Retina (tissue), 1 donor: Measurements from ENCODE around the gene SETBP1.

Experiments used
- DNase-seq: peaks from one replicate; pipeline ENCODE4 v3.0.0-alpha.2; 2016

The SETBP1 gene

DNA sequence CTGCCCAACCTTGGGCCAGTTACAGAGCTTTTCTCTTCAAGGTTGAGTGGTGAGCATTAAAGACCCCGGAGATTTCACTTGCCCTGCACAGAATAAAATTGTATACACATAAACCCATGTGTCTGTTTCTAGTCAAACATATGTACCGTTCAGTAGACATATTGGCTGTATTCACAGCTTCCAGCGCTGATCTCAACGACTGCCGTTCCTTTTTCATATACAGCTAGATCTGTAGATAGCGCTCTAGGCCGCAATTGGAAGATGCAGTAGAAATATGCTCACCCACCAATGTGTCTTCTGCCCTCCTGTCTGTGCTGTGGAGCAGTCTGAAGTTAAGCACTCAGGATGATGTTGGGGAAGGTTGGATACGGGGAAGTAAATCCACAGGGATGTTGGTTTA is 317.7 kb downstream of the SETBP1 start:
- DNase-seq = no peak

- DNase-seq = no peak
Observed at GRCh38 chr18:45004546-45005080, 323.9 kb downstream of the SETBP1 start.

DNA sequence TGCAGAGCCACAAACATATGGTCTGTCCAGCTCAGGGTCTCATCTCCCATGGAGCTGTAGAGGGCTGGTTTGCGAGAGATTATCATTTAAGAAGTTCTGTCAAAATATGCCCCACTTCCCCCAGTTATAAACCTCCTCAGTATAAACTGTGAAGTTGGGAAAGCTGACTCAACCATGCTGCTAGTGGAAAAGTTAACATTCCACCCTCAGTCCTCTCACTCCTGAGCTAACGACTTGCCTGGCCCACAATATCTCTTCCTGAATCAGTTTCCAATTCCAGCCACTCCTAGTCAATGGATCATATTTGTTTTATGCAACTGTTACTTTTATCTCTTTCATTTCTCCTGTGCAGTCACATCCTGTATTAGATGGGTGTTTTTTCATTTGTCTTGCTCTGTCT is 326.2 kb downstream of the SETBP1 start:
- DNase-seq = no peak

DNA sequence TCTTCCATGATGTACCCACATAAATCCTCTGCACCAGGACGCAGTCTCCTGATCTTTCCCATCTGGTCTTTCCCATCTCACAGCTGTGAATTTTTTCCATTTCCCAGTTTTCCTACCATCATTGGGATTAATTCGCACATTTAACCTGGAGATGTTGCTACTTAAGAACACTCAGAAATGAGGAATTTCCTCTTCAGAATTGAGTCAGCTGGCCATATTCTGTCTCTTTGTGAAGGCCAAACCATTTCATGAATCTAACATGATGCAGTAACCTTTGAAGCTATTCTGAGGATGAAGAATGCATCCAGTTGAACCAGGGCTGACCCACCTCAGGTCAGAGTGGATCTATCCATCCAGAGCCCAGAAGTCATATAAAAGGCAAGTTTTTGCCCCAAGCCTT is 326.8 kb downstream of the SETBP1 start:
- no peak for DNase-seq

- no peak for DNase-seq
Observed at GRCh38 chr18:45008694-45009413, 328.2 kb downstream of the SETBP1 start.

DNA sequence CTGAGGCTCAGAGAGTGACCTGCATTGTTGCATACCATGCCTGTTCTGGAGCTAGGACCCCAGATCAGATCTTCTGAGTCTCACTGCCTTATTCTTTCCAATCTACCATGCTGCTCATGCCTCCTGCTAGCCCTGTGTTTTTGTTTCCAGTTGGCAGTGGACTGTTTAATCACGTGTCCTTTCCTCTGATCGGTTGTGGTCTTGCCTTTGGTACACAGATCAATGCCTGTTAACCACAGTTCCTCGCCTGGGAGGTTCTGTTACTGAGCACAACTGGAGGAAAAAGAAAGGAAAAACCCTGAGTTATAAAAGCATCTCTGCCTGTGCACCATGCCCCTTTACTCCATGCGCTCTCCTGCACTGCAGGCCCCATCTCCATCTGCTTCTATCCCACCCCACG is 329.1 kb downstream of the SETBP1 start:
- DNase-seq = no peak

DNA sequence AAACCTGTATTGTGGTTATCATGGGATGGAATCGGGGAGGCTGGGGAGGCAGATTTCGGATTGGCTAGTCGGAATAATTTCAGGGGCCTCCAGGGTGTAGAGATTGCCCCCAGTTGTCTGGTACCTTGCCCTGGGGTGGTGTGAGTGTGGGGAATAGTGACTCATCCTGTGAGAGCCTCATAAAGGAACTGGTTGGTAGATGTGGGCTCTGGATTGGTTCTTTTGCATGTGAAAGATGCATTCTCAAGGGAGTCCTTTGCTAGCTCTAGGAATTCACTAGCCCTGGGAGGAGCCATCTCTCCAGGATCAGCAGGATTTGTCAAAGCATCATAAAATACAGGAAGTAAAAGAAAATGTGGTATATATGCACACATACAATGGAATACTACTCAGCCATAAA is 331.6 kb downstream of the SETBP1 start:
- no peak for DNase-seq

DNA sequence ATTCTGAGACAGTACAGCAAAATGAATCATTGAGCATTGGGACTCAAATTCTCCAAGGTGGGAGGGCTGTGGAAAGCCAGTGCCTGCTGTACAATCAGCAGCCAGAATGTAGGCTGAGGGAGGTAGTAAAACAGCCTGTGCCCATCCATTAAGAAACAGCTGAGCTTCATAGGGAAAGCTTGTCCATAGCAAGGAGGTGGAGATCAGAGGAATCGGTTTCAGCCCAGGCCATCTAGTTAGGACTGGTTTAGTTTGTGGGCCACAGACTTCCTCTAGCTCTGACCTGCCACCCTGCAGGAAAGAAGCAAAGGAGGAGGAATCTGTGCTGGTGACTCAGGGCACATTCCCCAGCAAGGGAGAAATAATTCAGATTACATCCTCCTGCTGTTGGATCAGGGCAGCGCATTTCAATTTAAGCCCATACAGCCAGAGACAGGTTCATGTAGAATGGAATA is 333.4 kb downstream of the SETBP1 start:
- DNase-seq = peak; percentile 28

DNA sequence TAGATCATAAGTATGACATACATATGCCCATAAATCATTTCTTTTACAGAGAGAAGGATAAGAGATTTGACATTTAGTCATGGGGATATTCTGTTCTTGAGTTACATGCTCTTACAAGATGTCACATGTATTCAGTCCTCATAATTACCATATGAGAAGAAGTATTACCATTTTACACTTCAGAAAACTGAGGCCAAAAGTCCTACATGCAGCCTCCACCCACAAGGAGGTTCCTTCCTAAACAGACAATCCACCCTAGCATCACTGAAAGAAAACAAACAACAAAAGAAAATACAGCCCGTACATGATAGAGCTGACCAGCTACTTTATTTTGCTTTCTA is 335.1 kb downstream of the SETBP1 start:
- DNase-seq = no peak

GRCh38 chr18:45019469-45019868 is 338.8 kb downstream of the SETBP1 start:
- no peak for DNase-seq

DNA sequence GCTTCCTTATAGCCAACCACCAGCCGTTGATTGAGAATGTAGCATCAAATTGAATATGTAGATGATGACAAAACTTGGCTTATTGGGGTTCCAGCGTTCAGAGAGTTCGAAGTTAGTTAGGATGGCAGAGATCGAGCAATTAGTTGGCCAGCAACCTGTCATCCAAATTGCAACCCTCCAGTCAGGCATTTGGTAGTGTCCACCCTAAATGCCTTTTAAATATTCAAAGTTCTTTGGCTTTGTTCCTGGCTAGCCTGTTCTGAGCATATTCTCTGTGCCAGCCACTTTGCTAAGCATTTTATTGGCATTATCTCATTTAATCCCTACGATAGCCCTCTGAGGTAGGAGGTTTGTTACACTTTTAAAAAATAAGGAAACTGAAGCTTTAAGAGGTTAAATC is 342.8 kb downstream of the SETBP1 start:
- DNase-seq = no peak

DNA sequence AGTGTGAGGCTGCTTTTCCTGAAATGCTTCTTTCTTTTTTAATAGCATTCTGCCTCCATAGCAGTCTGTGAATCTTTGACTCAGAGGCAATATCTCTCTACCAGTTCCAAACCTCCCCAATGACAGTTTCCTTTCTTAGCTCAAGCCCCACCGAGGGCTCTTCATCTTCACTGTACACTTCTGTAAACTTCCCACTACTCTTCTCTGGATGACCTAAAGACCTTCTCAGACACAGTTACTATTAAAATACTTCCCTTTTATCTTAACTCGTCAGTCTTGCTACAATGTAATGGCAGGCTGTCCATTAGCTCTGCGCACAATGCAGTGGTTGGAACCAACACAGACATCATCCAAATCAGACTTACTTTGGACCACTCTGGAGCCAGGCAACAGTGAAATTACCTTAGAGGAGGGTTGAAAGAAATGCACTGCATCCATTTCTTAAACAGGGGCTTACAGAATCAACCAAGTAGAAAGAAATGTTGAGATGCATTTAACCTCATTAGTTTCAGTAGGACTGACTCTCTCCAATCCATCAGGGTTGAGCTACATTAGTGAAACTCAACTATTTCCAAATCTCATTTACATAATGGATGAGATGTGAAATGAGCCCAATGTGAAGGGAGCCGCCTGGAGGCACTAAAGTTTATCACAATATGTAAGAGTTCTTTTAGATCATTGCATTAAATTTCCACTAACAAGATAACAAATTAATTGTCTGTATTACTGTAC is 343.8 kb downstream of the SETBP1 start:
- DNase-seq = no peak

DNA sequence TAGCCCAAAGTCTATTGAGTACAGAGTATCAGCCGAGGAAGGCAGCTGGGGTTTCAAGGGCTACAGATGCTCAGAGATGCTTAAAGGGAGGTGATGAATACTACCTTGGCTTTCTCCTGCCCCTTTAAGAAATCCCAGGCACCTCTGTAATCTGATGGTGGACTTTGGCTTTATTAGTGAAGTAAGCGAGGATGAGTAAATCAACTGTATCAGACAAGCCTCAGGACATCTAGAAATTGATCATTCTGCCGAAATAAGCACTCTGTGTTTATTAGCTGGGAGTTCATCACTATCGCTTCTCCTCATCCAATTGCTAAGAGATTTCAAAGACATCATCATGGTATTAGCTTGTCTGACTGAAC is 344.4 kb downstream of the SETBP1 start:
- DNase-seq = no peak

- no peak for DNase-seq
Observed at GRCh38 chr18:45026162-45026561, 345.5 kb downstream of the SETBP1 start.

DNA sequence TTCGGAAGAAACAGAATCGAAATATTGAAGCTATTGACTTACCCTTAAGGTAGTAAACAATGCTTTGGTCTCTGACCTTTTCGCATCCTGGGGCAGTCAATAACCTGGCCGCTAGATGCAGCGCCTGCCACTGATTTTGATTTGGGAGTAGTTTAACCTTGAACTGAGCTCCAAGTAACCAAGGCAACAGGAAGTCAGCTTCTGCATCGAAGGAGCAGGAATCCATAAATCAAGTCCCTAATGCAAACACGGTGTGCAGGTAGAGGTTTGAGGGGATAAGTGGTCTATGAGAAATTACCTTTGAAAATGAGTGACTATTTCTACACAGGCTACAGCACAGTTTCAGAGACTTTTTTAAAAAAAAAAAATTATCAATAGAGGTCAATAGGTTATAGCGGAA is 353.5 kb downstream of the SETBP1 start:
- no peak for DNase-seq

DNA sequence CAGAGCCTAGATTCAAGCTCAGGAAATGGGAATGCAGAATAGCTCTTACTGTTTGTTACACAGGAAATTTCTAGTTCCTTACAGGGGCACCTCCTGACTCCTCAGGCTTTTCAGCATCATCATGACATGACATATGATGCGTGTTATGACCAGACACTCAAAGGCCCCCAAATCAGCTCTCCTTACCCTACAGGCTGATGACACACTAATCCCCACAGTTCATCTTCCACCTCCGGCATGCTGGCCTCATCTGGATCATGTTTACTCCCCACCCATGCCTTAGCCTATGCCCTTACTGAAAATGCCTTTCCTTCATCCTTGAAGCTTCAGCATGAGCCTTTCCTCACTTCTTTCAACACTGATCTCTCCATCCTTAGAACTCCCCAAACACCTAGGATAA is 356.9 kb downstream of the SETBP1 start:
- no peak for DNase-seq

- no peak for DNase-seq
Observed at GRCh38 chr18:45039376-45039775, 358.7 kb downstream of the SETBP1 start.

DNA sequence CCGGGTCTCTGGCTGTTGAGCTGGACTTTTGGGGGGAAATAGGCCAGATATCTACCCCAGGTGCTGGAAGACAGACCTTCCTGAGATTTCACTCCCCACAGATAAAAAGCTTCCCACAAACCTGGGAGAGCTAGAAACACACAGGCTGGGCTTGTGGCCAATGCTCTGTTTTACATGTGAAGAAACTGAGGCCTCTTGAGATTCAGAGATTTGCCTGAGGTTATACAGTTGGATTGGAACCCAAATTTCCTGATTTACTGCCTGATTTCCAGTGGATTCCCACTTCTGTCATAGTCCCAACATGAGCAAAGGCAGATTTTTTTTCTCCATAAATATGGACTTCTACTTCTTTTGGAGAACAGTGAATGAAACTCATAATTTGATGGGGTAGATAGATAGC is 360.2 kb downstream of the SETBP1 start:
- no peak for DNase-seq

- DNase-seq = no peak
Observed at GRCh38 chr18:45044787-45045186, 364.1 kb downstream of the SETBP1 start.

GRCh38 chr18:45046228-45046627 is 365.5 kb downstream of the SETBP1 start:
- no peak for DNase-seq

DNA sequence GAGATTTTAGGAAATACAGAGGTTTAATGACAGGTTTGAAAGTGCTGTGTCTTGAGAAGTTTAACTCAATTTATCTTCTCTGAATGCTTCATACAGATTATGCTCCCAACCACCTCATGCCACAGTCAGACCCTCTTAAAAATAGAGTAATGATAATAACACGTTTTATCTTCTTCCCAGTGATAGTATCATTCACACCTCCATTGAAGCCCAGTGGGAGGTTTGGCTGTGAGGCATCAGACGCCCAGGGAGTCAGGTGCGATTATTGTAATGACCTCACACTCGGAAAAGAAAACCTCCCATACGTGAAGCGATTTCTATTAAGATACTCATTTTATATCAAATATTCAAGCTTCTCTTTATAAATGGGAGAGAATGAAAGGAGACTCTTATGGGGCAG is 366.3 kb downstream of the SETBP1 start:
- no peak for DNase-seq

- DNase-seq = no peak
Observed at GRCh38 chr18:45049578-45050319, 369.1 kb downstream of the SETBP1 start.

DNA sequence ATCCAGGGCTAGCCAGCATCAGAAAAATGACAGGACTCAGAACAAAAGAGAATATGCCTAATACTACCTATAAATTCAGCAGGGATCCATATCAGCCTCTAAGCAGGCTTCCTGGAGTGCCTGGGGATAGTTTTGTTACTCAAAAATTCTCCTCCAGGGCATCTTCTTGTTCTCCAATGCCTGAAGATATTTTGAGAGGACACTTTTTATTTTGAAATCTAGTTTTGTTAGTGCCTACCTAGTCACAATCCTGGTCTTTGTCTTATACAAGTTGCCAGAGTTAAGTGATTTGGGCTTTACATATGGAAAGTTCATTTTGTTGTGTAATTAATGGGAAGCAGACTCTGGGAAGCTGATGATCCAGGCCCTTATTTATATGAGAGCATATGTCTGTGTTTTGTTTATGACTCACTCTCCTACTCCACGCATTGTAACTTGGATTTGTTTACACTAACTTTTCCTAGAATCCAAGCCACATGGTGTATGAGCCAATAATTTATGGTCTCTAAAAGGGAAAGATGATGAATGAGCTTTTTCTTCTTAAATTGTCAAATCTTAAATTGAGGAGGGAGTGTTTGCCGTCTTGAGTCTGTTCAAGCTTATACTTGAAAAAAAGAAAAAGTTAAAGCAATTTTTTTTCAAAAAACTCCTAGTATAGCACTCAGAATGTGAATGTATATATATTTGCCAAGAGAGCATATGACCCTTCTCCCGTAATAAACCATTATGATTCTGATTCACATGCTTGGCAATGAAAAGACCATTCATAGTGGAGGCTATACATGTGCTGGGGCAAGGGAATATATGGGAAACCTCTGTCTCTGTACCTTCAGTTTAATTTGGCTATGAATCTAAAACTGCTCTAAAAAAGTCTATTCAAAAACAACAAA is 370.3 kb downstream of the SETBP1 start:
- no peak for DNase-seq
